T-helper 17 cell (primary cell): ENCODE data around the gene CMPK1. TPM values are rescaled to one million over a fixed set of nuclear protein-coding genes. Genes with fewer than 3 reads are reported as not detected.

ENCODE experiments used
- ATAC-seq: fragments of 150-1000 bp; cut with Tn5 transposase; 2 replicates; pipeline ENCODE4 v1.10.0; 2021; ENCODE audit warnings: mild to moderate bottlenecking, moderate library complexity
- DNase-seq, 3 donors: peaks; one replicate each; pipeline versions ENCODE4 v3.0.0 to v3.0.0-alpha.2; 2020 to 2021
- H3K9me3 ChIP-seq: one replicate; pipeline ENCODE4 v1.7.0; 2013; ENCODE audit warnings: low read length, mild to moderate bottlenecking; ENCODE audit not compliant: control insufficient read depth, poor library complexity, severe bottlenecking
- H3K27ac Mint-ChIP-seq: one replicate; pipeline ENCODE4 v1.8.0; 2022; ENCODE audit warnings: mild to moderate bottlenecking, moderate library complexity, mixed read lengths
- H3K27me3 Mint-ChIP-seq: one replicate; pipeline ENCODE4 v1.8.0; 2022; ENCODE audit warnings: mixed read lengths
- H3K36me3 Mint-ChIP-seq: one replicate; pipeline ENCODE4 v1.8.0; 2022; ENCODE audit warnings: low read depth, mixed read lengths
- H3K4me1 Mint-ChIP-seq: one replicate; pipeline ENCODE4 v1.8.0; 2022; ENCODE audit warnings: mild to moderate bottlenecking, mixed read lengths
- H3K4me3 Mint-ChIP-seq: one replicate; pipeline ENCODE4 v1.8.0; 2022; ENCODE audit warnings: mild to moderate bottlenecking, moderate library complexity, mixed read lengths
- total RNA-seq, 4 donors: library from RNA in 2 of 4; stranded (reverse) in 2 of 4; gene quantifications; one replicate each; pipeline ENCODE4 v1.2.3 and lab custom pipeline; 2022 to 2026

CMPK1 gene
- total RNA-seq, 2 donors from 2014 or later, result 97.6 to 124 TPM

- H3K9me3 ChIP-seq, result no peaks in the 10 kb centered on the region
- Mint-ChIP-seq H3K27me3 (peaks cover 13% of the 10 kb centered on the region), H3K4me3 (no peak overlapping the region), H3K36me3 (peaks cover 7% of the 10 kb centered on the region), H3K4me1 (peaks cover 7% of the 10 kb centered on the region), H3K27ac (no peak overlapping the region)
- ATAC-seq, result no peak
- no peak for DNase-seq
These were observed 90.3 kb downstream of the CMPK1 start for GRCh38 chr1:47423872-47424271.

DNA sequence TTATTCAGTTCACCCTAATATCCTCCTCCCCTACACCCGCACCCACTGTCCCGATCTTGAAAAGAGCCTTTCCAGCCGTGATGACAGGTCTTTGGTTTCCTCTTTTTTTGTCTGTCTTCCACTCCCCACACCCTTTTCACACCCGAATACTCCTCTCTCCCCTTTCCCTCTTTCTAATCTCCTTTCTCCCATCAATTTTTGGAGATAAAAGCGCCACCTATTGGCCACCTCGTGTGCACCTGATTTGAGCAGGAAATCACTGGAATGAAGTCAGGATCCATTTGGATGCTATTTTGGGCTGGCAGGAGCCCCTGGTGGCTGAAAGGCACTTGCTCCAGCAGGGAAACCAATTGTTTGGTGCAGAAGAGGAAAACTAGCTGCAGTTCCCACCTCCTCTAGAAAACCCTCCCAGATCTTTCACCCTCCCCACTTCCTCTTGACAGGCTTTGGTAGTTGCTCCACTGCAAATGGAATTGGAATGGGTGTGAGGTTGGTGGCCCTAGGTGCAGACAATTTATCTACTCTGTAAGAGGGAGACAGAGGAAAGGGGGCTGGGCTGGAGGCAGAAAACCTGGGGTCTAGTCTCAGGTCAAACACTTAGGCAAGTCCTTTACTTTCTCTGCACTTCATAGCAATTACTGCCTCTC, 90.9 kb downstream of the CMPK1 start:
- Mint-ChIP-seq H3K27ac (no peak overlapping the region), H3K4me3 (no peak overlapping the region), H3K27me3 (peaks cover 10% of the 10 kb centered on the region), H3K36me3 (peaks cover 7% of the 10 kb centered on the region), H3K4me1 (peaks cover 7% of the 10 kb centered on the region)
- no peaks in the 10 kb centered on the region for H3K9me3 ChIP-seq
- DNase-seq, result no peak
- ATAC-seq, result no peak

Other genes starting within 250 kb of the CMPK1 start
- not detected for gene CYP4A22, start 196.3 kb upstream of the CMPK1 start, total RNA-seq
- 10 to 100 TPM in 1 of 2 donors, not detected in 1; 30.6 TPM for gene PDZK1IP1, start 143.8 kb upstream of the CMPK1 start, total RNA-seq
- 10 to 100 TPM in 1 of 2 donors, 1 to 10 TPM in 1; 1.3 to 44.2 TPM for gene TAL1, start 101.6 kb upstream of the CMPK1 start, total RNA-seq
- gene STIL, start 19.6 kb upstream of the CMPK1 start, total RNA-seq, result 1 to 10 TPM; 1.2 to 2.6 TPM
- not detected for gene FOXE3, start 82.5 kb downstream of the CMPK1 start, total RNA-seq
- under 1 TPM; 0.37 to 0.44 TPM for gene FOXD2, start 104.3 kb downstream of the CMPK1 start, total RNA-seq